BE2C (cell line): ENCODE measurements around the gene ASNS. TPM values are rescaled to one million over a fixed set of nuclear protein-coding genes. Genes with fewer than 3 reads are reported as not detected.
A peak's percentile ranks its signal among the peaks of the same experiment; 100 is the strongest.
"Not testable (repeated sequence)": the region's sequence is repeated elsewhere in the genome, so short reads cannot be mapped to it uniquely, and the experiment has no call there.

ENCODE experiments used
- DNase-seq: peaks from one replicate; pipeline ENCODE4 v3.0.0-alpha.2; 2020
- H3K27me3 ChIP-seq: fragments of 250-450 bp; sonication (Bioruptor Pico); 2 replicates; pipeline ENCODE4 v1.5.1; 2020; ENCODE audit warnings: mild to moderate bottlenecking
- H3K36me3 ChIP-seq: fragments of 250-450 bp; sonication (Bioruptor Pico); 2 replicates; pipeline ENCODE4 v1.5.1; 2020; ENCODE audit warnings: mild to moderate bottlenecking
- H3K4me1 ChIP-seq: fragments of 250-450 bp; sonication (Bioruptor Pico); 2 replicates; pipeline ENCODE4 v1.5.1; 2020
- H3K4me3 ChIP-seq: 2 replicates; pipeline ENCODE4 v1.5.1; 2011; ENCODE audit warnings: low read depth, low read length
- H3K9me3 ChIP-seq: fragments of 250-450 bp; sonication (Bioruptor Pico); 2 replicates; pipeline ENCODE4 v1.5.1; 2020
- polyA plus RNA-seq: library from polyadenylated mRNA; unstranded; fragments of >200 nt; gene quantifications from one replicate; pipeline ENCODE4 v1.2.1, GENCODE V29; 2012; ENCODE audit warnings: low read depth, missing spikeins; ENCODE audit not compliant: insufficient read length, insufficient read depth
- TF ChIP-seq, protein P1 (sequence below): IDR thresholded peaks from 2 replicates; pipeline ENCODE4 v1.5.1; 2012; ENCODE audit warnings: mild to moderate bottlenecking, low read depth, low read length

Gene ASNS
- 219 TPM for polyA plus RNA-seq

GRCh38 chr7:97872025-97872669, at the start of gene ASNS:
Gene ASNS (minus strand): TSS chr7:97872408. CDS start chr7:97869156, 3,252 bp downstream.
- Histone ChIP-seq H3K27me3 (no peaks in the 10 kb centered on the region), H3K36me3 (no peaks in the 10 kb centered on the region), H3K9me3 (no peaks in the 10 kb centered on the region), H3K4me3 (peak within 1 kb of the TSS; percentile 91), H3K4me1 (no peaks in the 10 kb centered on the region)
- peak; percentile 94 for DNase-seq
- TF ChIP-seq, protein P1, sequence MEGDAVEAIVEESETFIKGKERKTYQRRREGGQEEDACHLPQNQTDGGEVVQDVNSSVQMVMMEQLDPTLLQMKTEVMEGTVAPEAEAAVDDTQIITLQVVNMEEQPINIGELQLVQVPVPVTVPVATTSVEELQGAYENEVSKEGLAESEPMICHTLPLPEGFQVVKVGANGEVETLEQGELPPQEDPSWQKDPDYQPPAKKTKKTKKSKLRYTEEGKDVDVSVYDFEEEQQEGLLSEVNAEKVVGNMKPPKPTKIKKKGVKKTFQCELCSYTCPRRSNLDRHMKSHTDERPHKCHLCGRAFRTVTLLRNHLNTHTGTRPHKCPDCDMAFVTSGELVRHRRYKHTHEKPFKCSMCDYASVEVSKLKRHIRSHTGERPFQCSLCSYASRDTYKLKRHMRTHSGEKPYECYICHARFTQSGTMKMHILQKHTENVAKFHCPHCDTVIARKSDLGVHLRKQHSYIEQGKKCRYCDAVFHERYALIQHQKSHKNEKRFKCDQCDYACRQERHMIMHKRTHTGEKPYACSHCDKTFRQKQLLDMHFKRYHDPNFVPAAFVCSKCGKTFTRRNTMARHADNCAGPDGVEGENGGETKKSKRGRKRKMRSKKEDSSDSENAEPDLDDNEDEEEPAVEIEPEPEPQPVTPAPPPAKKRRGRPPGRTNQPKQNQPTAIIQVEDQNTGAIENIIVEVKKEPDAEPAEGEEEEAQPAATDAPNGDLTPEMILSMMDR: no peak; the same call in 1 of the 2 replicates

GRCh38 chr7:97921254-97921653, 49.0 kb upstream of the ASNS start:
- H3K4me3 ChIP-seq, H3K9me3 ChIP-seq, DNase-seq, H3K27me3 ChIP-seq, H3K4me1 ChIP-seq, H3K36me3 ChIP-seq: not testable (repeated sequence)

DNA sequence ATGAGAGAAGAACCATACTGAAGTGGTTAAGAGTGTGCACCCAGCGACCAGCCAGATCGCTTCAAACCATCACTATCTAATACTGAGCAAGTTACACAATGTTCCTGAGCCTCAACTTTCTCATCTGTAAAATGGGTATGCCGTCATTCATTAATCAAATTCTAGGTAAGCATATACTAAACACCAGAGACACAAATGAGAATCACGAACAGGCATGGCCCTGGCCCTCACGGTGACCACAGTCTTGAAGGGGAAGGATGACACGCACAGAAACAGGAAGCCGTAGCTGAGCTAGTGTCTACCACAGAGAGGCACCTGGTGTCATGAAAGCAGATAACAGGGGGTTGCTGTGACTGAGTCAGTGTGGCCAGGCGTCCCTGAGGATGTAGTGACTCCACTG, 43.1 kb upstream of the ASNS start:
- H3K4me3 ChIP-seq: not testable (repeated sequence)

GRCh38 chr7:97912294-97912693, 40.1 kb upstream of the ASNS start:
- H3K4me3 ChIP-seq, H3K9me3 ChIP-seq, DNase-seq, H3K27me3 ChIP-seq, H3K4me1 ChIP-seq, H3K36me3 ChIP-seq: not testable (repeated sequence)

More for the DNA sequence above, 43.1 kb upstream of the ASNS start:
- H3K4me1 ChIP-seq, H3K9me3 ChIP-seq, H3K27me3 ChIP-seq, H3K36me3 ChIP-seq, DNase-seq: not testable (repeated sequence)

DNA sequence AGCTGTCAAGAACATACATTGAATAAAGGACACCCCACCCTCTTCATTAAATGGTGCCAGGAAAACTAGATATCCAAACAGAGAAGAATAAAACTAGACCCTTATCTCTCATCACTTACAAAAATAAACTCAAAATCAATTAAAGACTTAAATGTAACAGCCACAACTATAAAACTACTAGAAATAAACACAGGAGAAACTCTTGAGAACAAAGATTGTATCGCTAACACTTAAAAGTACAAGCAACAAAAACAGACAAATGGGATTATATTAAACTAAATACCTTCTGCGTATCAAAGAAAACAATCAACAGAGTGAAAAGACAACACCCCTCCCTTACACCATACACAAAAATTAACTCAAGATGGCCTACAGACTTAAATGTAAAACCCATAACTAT, 24.7 kb upstream of the ASNS start:
- not testable (repeated sequence) for H3K27me3 ChIP-seq, H3K4me1 ChIP-seq, H3K36me3 ChIP-seq, H3K9me3 ChIP-seq, DNase-seq, H3K4me3 ChIP-seq

DNA sequence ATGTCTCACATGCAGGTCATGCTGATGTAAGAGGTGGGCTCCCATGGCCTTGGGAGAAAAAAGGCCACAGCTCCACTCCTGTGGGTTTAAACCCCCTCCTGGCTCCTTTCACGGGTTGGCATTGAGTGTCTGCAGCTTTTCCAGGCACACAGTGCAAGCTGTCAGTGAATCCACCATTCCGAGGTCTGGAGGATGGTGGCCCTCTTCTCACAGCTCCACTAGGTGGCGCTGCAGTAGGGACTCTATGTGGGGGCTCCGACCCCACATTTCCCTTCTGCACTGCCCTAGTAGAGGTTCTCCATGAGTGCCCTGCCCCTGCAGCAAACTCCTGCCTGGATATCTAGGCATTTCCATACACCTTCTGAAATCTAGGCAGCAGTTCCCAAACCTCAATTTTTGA, 19.5 kb upstream of the ASNS start:
- not testable (repeated sequence) for H3K36me3 ChIP-seq, H3K4me3 ChIP-seq, H3K27me3 ChIP-seq, DNase-seq, H3K4me1 ChIP-seq, H3K9me3 ChIP-seq
- TF ChIP-seq, protein P1: 0 out of 2 replicates have a peak, but pooled peaks have one; percentile 3

- H3K36me3 ChIP-seq, H3K4me3 ChIP-seq, H3K27me3 ChIP-seq, H3K4me1 ChIP-seq, DNase-seq, H3K9me3 ChIP-seq: not testable (repeated sequence)
Measured at GRCh38 chr7:97879527-97879926, 7.3 kb upstream of the ASNS start.

DNA sequence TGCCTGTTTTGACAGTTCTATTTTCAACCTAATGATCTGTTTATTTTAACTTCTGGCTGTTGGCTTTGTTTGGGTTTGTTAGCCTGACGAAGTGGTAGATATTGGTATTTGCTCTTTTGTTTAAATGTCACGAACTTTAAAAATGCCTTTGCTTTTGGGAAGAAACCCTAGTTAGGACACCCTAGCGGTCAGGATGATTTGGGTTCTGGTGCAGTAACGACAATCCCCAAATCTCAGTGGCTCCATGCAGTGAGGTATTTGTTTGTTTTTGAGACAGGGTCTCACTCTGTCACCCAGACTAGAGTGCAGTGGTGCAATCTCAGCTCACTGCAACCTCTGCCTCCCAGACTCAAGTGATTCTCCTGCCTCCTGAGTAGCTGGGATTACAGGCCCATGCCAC, 2.7 kb upstream of the ASNS start:
- H3K4me3 ChIP-seq, H3K4me1 ChIP-seq, DNase-seq: not testable (repeated sequence)

DNA sequence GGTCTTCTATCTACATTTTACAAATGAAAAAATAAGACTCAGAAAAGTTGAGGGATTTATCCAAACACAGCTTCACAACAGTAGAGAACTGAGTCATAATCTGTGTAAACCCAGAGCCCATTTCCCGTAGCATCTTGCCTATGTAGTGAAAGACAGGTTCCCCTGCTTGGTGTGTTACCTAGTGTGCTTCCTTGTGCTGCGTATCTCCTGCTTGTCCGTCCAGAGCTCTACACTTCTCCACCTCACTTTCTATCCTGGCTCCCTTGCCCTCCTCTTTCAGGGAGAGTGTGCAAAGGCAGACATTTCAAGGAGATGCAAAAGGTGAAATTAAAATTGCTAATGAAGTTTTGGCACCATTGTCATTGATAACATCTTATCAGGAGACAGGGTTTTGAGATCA, 1.4 kb upstream of the ASNS start:
- Histone ChIP-seq H3K9me3 (no peaks in the 10 kb centered on the region), H3K4me3 (no peak overlapping the region), H3K4me1 (no peaks in the 10 kb centered on the region), H3K36me3 (no peaks in the 10 kb centered on the region), H3K27me3 (no peaks in the 10 kb centered on the region)
- TF ChIP-seq, protein P1: no peak
- DNase-seq: no peak

More for the DNA sequence above, 2.7 kb upstream of the ASNS start:
- H3K9me3 ChIP-seq, H3K36me3 ChIP-seq, H3K27me3 ChIP-seq: not testable (repeated sequence)
